DND-41 (cell line): ENCODE results near the gene DTYMK.

Experiments
- ATAC-seq: fragments of 200-7000 bp; cut with Tn5 transposase; 3 replicates; pipeline ENCODE4 v1.9.1; 2021; ENCODE audit warnings: low read depth; ENCODE audit not compliant: insufficient read depth
- DNase-seq: peaks from one replicate; pipeline ENCODE4 v3.0.0-alpha.2; 2020
- H2AFZ ChIP-seq: 2 replicates; pipeline ENCODE4 v1.6.0; 2012; ENCODE audit warnings: low read depth, low read length
- H3K27ac ChIP-seq: 2 replicates; pipeline ENCODE4 v1.5.1; 2012; ENCODE audit warnings: low read length, inconsistent platforms
- H3K27me3 ChIP-seq: fragments of 200-600 bp; sonication (generic); 2 replicates; pipeline ENCODE4 v1.6.0; 2012; ENCODE audit warnings: low read length, mild to moderate bottlenecking, inconsistent platforms; ENCODE audit not compliant: insufficient read depth, poor library complexity
- H3K36me3 ChIP-seq: 2 replicates; pipeline ENCODE4 v1.5.1; 2012; ENCODE audit warnings: low read length, inconsistent platforms; ENCODE audit not compliant: insufficient read depth
- H3K4me1 ChIP-seq: 2 replicates; pipeline ENCODE4 v1.5.1; 2012; ENCODE audit warnings: mild to moderate bottlenecking, low read length; ENCODE audit not compliant: insufficient read depth
- H3K4me2 ChIP-seq: 2 replicates; pipeline ENCODE4 v1.6.0; 2012; ENCODE audit warnings: mild to moderate bottlenecking, moderate library complexity, low read length, inconsistent platforms; ENCODE audit not compliant: insufficient read depth
- H3K4me3 ChIP-seq, 2 experiments: fragments of 200-600 bp in 1 of 2; shearing (Covaris generic) in 1 of 2; 2 replicates each; pipeline ENCODE4 v1.5.1; 2012 to 2016; ENCODE audit warnings: inconsistent platforms in 2 of 2, low read length in 2 of 2, mild to moderate bottlenecking in 2 of 2, low read depth in 1 of 2, moderate library complexity in 1 of 2
- H3K79me2 ChIP-seq: 2 replicates; pipeline ENCODE4 v1.6.0; 2012; ENCODE audit warnings: low read length, inconsistent platforms; ENCODE audit not compliant: insufficient read depth
- H3K9ac ChIP-seq: 2 replicates; pipeline ENCODE4 v1.6.0; 2012; ENCODE audit warnings: low read depth, mild to moderate bottlenecking, inconsistent platforms, low read length, moderate library complexity
- H3K9me3 ChIP-seq: 2 replicates; pipeline ENCODE4 v1.5.1; 2012; ENCODE audit warnings: low read length, moderate library complexity, mild to moderate bottlenecking, inconsistent platforms; ENCODE audit not compliant: insufficient read depth, severe bottlenecking
- H4K20me1 ChIP-seq: 2 replicates; pipeline ENCODE4 v1.6.0; 2012; ENCODE audit warnings: low read length; ENCODE audit not compliant: insufficient read depth
- CTCF ChIP-seq: IDR thresholded peaks from 2 replicates; pipeline ENCODE4 v1.5.1; 2012; ENCODE audit warnings: borderline replicate concordance, low read length, moderate library complexity, mild to moderate bottlenecking; ENCODE audit not compliant: poor library complexity, severe bottlenecking; ENCODE audit errors: extremely low read depth
- EZH2 ChIP-seq: IDR thresholded peaks from 3 replicates; pipeline ENCODE4 v1.6.1; 2012; ENCODE audit warnings: borderline replicate concordance, low read depth, mild to moderate bottlenecking, moderate library complexity, low read length, inconsistent platforms; ENCODE audit not compliant: severe bottlenecking

DTYMK gene

GRCh38 chr2:241629762-241630435 is 56.7 kb downstream of the DTYMK start:
- H3K27ac ChIP-seq = no peak overlapping the region
- peaks cover 91% of the 10 kb centered on the region for H3K79me2 ChIP-seq
- H3K27me3 ChIP-seq = no peaks in the 10 kb centered on the region
- no peak for ATAC-seq
- DNase-seq = no peak
- no peak overlapping the region for H3K9ac ChIP-seq
- H3K4me1 ChIP-seq = peaks cover 8% of the 10 kb centered on the region; the same call in 1 of the 2 replicates
- no peak overlapping the region for H2AFZ ChIP-seq
- H3K4me2 ChIP-seq = no peak overlapping the region
- H3K4me3 ChIP-seq = no peak overlapping the region
- no peak for TF ChIP-seq EZH2
- no peak for TF ChIP-seq CTCF
- peaks cover 26% of the 10 kb centered on the region for H4K20me1 ChIP-seq
- peaks cover 68% of the 10 kb centered on the region for H3K36me3 ChIP-seq
- no peaks in the 10 kb centered on the region for H3K9me3 ChIP-seq

- no peak for DNase-seq
- TF ChIP-seq CTCF (no peak), EZH2 (no peak)
- H2AFZ ChIP-seq = no peak overlapping the region
- ATAC-seq = no peak
- no peak overlapping the region for H3K4me3 ChIP-seq
- H3K27ac ChIP-seq = no peak overlapping the region
- peaks cover 60% of the 10 kb centered on the region for H3K36me3 ChIP-seq
- H3K9me3 ChIP-seq = no peaks in the 10 kb centered on the region
- no peaks in the 10 kb centered on the region for H3K4me1 ChIP-seq
- H3K4me2 ChIP-seq = no peak overlapping the region
- peaks cover 88% of the 10 kb centered on the region for H3K79me2 ChIP-seq
- H4K20me1 ChIP-seq = peaks cover 23% of the 10 kb centered on the region
- no peak overlapping the region for H3K9ac ChIP-seq
- H3K27me3 ChIP-seq = no peaks in the 10 kb centered on the region
Observed at GRCh38 chr2:241627675-241628074, 58.9 kb downstream of the DTYMK start.
